Measurements from ENCODE around the gene BCL11B.

DNA sequence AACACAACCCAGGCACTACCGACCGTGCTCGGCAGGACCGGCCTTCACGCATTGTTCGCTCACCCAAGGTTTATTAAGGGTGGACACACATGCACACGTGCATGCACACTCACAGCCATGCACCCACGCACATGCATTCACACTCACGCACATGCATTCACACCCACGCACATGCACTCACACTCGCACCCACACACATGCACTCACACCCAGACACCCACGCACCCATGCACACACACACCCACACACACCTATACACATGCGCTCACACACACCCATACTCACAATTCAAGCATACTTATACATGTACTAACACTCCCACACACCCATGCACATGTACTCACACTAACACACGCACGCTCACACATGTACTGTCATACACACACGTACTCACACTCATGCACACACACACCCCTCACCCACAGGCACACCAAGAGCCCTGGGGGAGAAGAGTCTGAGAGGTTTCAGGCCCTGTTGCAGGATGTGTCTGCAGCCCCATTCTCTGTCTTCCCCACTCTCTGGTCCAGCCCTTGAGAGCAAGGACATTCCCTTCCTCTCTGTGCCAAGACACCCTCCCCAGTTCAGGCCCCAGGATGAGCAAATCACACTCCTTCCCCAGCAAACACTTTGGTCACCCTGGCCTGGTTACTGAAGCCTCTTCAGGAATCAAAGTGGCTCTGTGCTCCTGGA, 49.4 kb upstream of the BCL11B start:
- TF ChIP-seq, protein P1, sequence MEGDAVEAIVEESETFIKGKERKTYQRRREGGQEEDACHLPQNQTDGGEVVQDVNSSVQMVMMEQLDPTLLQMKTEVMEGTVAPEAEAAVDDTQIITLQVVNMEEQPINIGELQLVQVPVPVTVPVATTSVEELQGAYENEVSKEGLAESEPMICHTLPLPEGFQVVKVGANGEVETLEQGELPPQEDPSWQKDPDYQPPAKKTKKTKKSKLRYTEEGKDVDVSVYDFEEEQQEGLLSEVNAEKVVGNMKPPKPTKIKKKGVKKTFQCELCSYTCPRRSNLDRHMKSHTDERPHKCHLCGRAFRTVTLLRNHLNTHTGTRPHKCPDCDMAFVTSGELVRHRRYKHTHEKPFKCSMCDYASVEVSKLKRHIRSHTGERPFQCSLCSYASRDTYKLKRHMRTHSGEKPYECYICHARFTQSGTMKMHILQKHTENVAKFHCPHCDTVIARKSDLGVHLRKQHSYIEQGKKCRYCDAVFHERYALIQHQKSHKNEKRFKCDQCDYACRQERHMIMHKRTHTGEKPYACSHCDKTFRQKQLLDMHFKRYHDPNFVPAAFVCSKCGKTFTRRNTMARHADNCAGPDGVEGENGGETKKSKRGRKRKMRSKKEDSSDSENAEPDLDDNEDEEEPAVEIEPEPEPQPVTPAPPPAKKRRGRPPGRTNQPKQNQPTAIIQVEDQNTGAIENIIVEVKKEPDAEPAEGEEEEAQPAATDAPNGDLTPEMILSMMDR (IDR thresholded peaks at IDR 0.05), result no peak
- no peak for TF ChIP-seq POLR2A (IDR thresholded peaks at IDR 0.05)

Data from Peyer's patch (tissue), 4 donors.